Vagina (tissue), 2 donors: ENCODE results near the gene CUX1.

ENCODE experiments used
- CTCF ChIP-seq, 3 experiments: fragments of 450-650 bp in 2 of 3; fragments of 200-600 bp in 1 of 3; sonication (generic) in 1 of 3; IDR thresholded peaks; one replicate each; pipeline ENCODE4 v1.5.1; 2017 to 2019; ENCODE audit warnings: antibody characterized with exemption in 3 of 3, mild to moderate bottlenecking in 2 of 3, moderate library complexity in 2 of 3
- POLR2A ChIP-seq, 2 donors: fragments of 450-650 bp; IDR thresholded peaks; one replicate each; pipeline ENCODE4 v1.6.1; 2017; ENCODE audit warnings: antibody characterized with exemption in 2 of 2, mild to moderate bottlenecking in 2 of 2, moderate library complexity in 2 of 2
- POLR2AphosphoS5 ChIP-seq, 2 donors: sonication (generic); formaldehyde crosslinking; IDR thresholded peaks; one replicate each; pipeline ENCODE4 v1.9.0; 2017; ENCODE audit warnings: antibody characterized with exemption in 2 of 2, mild to moderate bottlenecking in 2 of 2, low read depth in 1 of 2; ENCODE audit not compliant: insufficient read depth in 1 of 2

GRCh38 chr7:102248081-102248455, 430.6 kb downstream of the CUX1 start:
- TF ChIP-seq POLR2A (IDR thresholded peaks at IDR 0.05): no peak
- no peak for TF ChIP-seq CTCF (IDR thresholded peaks at IDR 0.05)
- TF ChIP-seq POLR2AphosphoS5 (IDR thresholded peaks at IDR 0.05; ENCODE audit: insufficient read depth in 1 of 2, low read depth in 1 of 2): no peak
